ENCODE data around the gene PTGR3.

PTGR3 gene

GRCh38 chr18:75234901-75235300, 26.0 kb upstream of the PTGR3 start:
- DNase-seq = no peak

GRCh38 chr18:75231053-75231406, 22.1 kb upstream of the PTGR3 start:
- no peak for DNase-seq

GRCh38 chr18:75230163-75231052, 21.5 kb upstream of the PTGR3 start:
- no peak for DNase-seq

GRCh38 chr18:75229437-75229836, 20.5 kb upstream of the PTGR3 start:
- no peak for DNase-seq

GRCh38 chr18:75228967-75229366, 20.0 kb upstream of the PTGR3 start:
- DNase-seq = no peak

GRCh38 chr18:75227535-75228296, 18.8 kb upstream of the PTGR3 start:
- DNase-seq = no peak

GRCh38 chr18:75226956-75227316, 18.0 kb upstream of the PTGR3 start:
- DNase-seq = no peak

GRCh38 chr18:75226286-75226955, 17.5 kb upstream of the PTGR3 start:
- DNase-seq = no peak

- no peak for DNase-seq
Observed at GRCh38 chr18:75223687-75224347, 14.9 kb upstream of the PTGR3 start.

- DNase-seq = no peak
Observed at GRCh38 chr18:75222407-75222806, 13.5 kb upstream of the PTGR3 start.

- no peak for DNase-seq
Observed at GRCh38 chr18:75221897-75222296, 13.0 kb upstream of the PTGR3 start.

GRCh38 chr18:75221397-75221796, 12.5 kb upstream of the PTGR3 start:
- no peak for DNase-seq

GRCh38 chr18:75220551-75221355, 11.8 kb upstream of the PTGR3 start:
- DNase-seq = no peak

GRCh38 chr18:75219745-75220375, 10.9 kb upstream of the PTGR3 start:
- no peak for DNase-seq

- peak; percentile 68 for DNase-seq
Observed at GRCh38 chr18:75218065-75218923, 9.4 kb upstream of the PTGR3 start.

- DNase-seq = no peak
Observed at GRCh38 chr18:75216911-75217689, 8.2 kb upstream of the PTGR3 start.

GRCh38 chr18:75216212-75216910, 7.4 kb upstream of the PTGR3 start:
- DNase-seq = no peak

- DNase-seq = peak; percentile 59
Observed at GRCh38 chr18:75215663-75216062, 6.7 kb upstream of the PTGR3 start.

All from NCI-H146 (cell line).